NCI-H82 treated with DMSO at 0.1 percent for 48 hours (cell line): Measurements from ENCODE around the gene ANO3.
"Not testable (repeated sequence)": the region's sequence is repeated elsewhere in the genome, so short reads cannot be mapped to it uniquely, and the experiment has no call there.

Experiments used
- DNase-seq: peaks from one replicate; lab custom pipeline; 2025; ENCODE audit not compliant: unreplicated experiment; lab: John Stamatoyannopoulos, UW

The ANO3 gene

GRCh38 chr11:26331911-26332571 is at the start of gene ANO3:
TSS of gene ANO3 (plus strand) at chr11:26332130. CDS start at chr11:26332276, 146 bp downstream.
- peak; percentile 64 for DNase-seq

- DNase-seq, result no peak
These were observed 48.0 kb upstream of the ANO3 start for GRCh38 chr11:26283852-26284408.

DNA sequence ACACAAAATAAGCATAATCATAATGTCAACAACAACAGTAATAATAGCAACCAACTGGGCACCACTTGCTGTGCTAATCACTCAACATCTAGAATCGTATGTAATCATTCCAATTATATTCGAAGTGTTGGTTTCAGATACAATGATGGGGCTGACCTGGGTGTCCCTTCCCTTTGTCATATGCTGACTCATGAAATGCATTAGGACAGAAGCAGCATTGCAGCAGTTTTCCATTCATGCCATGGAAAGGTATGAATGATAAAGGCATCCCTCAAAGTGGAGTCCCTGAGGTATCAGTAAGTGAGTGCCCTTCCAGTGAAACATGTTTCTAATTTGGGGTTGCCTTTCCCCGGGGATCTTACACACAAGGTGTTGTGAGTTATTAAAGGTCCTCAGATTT is 46.3 kb upstream of the ANO3 start:
- no peak for DNase-seq

DNA sequence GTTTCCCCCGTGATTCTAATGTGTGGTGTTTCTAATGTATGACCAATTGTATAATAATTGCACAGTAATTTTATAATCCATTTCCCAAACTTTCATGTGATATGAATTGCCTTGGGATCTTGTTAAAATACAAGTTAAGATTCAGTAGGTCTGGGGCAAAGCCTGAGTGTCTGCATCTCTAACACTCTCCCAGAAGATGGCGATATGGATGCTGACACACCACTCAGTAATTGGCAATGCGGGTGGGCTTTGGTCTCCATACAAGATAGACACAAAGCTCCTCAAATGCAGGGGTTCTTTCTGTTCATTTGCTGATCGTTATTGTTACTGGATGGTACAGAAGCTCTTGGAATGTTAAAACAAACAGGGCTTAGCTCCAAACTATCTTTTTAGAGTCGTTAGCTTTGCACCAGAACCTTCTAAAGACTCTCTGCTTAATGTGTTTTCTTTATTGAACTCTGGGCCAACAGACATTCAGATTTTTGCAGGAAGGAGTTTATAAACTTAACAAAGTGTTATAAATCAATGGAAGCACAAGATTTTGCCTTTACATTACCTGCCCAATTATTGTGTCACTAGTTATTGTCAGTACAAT is 45.4 kb upstream of the ANO3 start:
- DNase-seq, result peak; percentile 24

- DNase-seq, result no peak
These were observed 44.8 kb upstream of the ANO3 start for GRCh38 chr11:26287067-26287518.

GRCh38 chr11:26297189-26297975 is 34.5 kb upstream of the ANO3 start:
- peak; percentile 64 for DNase-seq

DNA sequence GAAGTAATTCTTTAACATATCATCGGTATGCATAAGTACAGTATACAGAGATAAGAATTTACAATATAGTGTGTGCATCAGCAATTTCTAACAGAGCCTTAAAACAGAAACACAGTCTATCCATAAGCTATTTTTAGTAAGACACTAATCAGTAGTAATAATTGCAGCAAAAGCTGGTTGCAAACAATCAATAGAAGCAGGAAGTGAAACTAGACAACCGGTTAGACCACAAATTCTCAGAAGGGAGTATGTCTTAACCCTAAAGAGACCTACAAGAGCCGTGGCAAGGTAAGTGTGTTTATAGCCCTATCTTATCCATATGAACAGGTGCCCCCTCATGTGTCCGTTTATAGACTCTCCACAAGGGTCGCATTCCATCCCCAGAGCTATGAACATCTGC is 15.6 kb upstream of the ANO3 start:
- not testable (repeated sequence) for DNase-seq

DNA sequence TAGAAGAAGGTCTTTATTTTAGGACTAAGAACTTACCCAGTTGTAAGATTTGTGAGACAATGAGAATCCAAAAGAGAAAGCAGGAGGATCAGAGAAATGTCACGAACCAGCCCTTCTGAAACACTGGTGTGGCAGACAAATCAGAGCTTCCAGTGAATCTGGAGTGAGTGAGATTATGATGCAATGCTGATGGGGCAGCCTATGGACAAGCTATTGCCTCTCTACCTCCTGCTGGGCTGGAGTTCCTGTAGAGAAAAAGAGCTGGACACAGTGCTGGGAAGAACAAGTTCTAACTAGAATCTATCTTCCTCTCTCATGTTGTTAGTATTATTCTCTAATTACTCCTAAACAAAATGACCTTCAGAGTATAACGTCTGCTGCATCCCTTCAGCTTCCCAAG is 12.0 kb upstream of the ANO3 start:
- DNase-seq, result no peak

DNA sequence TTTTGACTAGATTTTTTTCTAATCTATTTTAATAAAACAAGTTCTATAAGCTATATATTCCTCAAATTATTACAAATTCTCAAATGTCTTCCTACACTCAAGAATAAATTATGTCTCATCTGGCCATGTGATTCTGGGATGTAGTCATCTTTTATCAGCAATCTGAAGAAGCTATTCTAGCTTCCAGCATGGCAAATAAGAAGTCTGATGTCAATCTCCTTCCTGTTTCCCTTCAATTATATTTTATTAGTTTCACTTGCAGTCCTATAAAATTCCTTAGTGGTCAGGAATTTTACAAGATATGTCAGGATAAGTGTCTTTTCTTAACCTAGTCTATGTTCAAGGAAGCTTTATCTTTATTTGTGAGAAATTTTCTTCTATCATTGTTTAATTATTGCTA is 10.4 kb upstream of the ANO3 start:
- DNase-seq, result no peak

- DNase-seq, result no peak
These were observed 9.4 kb upstream of the ANO3 start for GRCh38 chr11:26322335-26323067.

DNA sequence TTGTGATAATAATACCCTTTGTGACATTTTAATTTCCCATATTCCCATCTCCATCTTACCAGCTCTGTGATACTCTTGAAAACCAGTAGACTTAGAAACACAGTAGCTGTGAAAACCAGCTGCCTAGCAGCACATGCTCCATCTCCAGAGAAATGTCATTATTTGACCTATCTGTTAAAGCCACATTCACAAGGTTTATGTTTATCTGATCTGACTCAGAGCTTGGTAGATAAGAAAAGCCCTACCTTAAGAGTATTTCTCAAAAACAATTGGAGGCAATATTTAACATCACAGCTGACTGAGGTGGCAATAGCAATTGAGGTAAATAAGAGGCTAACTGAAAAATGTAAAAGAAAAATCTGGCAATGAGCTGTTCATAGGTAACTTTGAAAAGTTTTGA is 8.1 kb upstream of the ANO3 start:
- no peak for DNase-seq

DNA sequence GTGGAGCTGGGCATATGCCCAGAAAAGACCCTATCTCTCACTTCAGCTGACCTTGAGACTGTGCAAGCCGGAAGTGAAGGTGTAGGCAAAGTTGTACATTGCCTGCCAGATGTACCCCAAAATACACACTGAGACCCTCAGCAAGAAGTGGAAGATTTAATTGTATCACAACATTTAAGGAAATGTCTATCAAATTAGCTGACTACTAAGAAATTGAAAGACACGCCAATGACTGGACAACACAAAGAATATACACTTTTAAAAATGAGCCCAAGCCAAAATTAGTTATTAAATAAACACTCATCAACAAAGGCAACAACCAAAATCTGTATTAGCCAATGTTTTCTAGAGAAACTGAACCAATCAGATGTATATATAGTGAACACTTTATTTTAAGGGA is 7.7 kb upstream of the ANO3 start:
- DNase-seq, result no peak

DNA sequence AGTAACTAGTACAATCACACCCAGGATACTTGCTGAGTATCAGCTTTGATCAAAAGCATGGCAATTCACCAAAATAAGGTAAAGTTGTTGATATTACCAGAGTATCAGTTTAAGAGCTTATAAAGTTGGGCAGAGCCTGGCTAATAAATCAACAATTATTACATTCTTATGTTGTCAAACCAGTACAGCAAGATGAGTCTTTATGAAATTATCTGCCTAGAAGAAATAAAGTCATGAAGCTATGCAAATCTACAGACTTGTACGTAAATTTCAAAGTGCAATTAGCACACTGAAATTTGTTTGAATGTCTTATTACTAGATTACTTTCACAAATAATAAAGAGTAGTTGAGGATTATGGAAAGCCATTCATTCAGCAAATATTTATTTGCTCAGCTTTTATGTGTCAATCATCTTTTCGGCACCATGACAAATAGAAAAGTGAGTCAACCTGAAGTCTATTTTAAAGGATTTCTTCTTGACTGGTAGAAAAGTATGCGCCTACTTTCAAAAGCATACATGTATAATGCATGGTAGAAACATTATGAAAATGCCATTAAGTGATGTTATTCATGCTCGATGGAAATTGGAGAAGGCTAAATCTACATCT is 5.0 kb upstream of the ANO3 start:
- DNase-seq, result no peak

DNA sequence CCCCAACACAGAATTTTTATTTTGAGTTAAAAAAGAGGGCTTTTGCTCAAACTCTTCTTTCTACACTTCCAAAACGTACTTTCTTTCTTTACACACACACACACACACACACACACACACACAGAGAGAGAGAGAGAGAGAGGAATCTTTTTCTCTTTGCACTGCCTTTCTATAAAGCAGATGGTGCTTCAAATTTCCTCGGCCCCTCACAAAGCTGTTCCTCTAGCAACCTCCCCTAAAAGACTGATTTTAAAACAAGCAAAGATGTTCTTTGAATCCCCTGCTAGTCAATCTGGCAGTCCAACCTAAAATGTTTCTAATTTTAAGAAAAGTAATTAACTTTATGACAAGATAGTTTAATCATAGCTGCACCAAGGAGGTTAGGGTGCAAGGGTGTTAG is 2.7 kb upstream of the ANO3 start:
- DNase-seq, result no peak

DNA sequence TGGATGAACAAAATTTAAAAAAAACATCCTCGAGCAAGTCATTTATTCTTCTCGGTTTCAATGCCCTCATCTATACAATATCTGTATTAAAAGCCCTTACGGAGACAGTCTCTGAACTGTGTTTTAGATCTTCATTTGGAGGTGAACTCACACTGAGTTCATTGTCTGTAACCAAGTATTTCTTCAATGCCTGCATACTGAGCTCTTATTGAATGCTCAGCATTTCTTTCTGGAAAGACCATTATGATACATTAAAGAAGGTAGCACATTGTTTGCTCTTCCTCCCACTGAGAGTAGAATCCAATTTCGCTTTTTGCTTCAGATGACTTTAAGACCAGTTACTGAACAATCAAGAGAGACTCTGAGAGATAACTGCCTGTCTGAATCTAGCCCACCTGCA is 1.7 kb upstream of the ANO3 start:
- no peak for DNase-seq

- DNase-seq, result no peak
These were observed 614 bp downstream of the ANO3 start for GRCh38 chr11:26332572-26332915.

- peak; percentile 74 for DNase-seq
These were observed 2.0 kb downstream of the ANO3 start for GRCh38 chr11:26333906-26334305.

DNA sequence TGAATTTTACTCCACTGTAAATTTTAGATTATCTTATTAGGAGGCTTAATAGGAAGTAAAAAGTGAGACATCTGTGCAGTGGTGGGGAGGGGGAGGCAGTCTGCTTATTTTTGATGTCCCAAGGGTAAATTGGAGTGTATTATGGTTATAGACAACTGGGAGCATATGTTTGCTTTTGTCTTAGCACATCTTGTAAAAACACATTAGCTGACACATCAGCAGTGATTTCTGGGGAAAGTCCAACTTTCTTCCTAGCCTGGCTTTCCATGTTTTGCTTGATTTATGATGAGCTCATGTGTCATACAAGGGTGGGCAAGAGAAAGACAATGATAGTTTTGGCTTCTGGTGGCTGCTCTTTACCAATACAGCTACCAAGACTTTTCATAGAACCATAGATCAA is 4.0 kb downstream of the ANO3 start:
- peak; percentile 97 for DNase-seq

DNA sequence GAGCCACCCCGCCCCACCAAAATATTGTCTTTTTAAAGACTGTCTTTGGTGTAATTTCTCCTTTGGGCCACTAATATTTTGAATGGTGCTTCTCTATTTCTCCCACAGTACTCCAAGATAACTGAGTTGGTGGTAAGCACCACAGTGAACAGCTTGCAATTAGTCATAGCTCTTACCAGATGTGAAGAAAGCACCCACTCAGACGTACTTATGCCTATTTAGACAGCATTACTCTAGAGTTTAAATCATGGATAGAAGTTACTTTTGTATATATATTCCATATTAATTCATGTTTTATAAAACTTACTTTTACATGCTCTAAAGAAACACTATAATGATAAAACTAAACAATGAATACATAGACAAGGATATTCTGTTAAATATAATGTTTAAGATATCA is 12.7 kb downstream of the ANO3 start:
- DNase-seq, result no peak

DNA sequence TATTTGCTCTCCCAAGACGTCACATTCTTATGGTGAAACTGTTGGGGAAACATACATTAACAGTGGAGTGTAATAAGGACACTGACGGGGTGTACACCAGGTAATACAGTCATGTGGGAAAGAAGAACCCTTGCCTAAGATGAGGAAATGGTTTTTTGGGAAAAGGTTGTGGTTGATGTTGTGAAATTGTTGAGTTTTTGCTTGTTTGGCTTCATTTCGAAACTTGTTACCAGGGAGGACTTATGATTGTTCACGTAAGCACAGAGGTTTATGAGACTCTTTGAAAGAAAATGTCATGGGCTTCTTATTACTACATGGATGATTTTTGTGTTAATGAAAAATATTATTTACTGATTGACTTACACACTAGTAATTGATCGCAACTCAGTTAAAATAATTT is 16.8 kb downstream of the ANO3 start:
- no peak for DNase-seq

GRCh38 chr11:26350002-26350401 is 18.1 kb downstream of the ANO3 start:
- no peak for DNase-seq
